T-helper 22 cell (primary cell): Measurements from ENCODE around the gene DNAAF9.
A peak's percentile ranks its signal among the peaks of the same experiment; 100 is the strongest.

Experiments
- DNase-seq: peaks from one replicate; pipeline ENCODE4 v3.0.0-alpha.2; 2020; ENCODE audit warnings: low read depth

DNAAF9 gene

GRCh38 chr20:3410464-3410863 lies 3.0 kb upstream of the DNAAF9 start:
- no peak for DNase-seq

- no peak for DNase-seq
Measured at GRCh38 chr20:3409417-3409816, 1.9 kb upstream of the DNAAF9 start.

- peak; percentile 65 for DNase-seq
Measured at GRCh38 chr20:3407771-3408637, 535 bp upstream of the DNAAF9 start.

GRCh38 chr20:3406481-3407039 lies 909 bp downstream of the DNAAF9 start:
- DNase-seq = no peak

- DNase-seq = no peak
Measured at GRCh38 chr20:3405696-3406358, 1.6 kb downstream of the DNAAF9 start.

- DNase-seq = no peak
Measured at GRCh38 chr20:3405139-3405538, 2.3 kb downstream of the DNAAF9 start.

- no peak for DNase-seq
Measured at GRCh38 chr20:3404402-3404801, 3.1 kb downstream of the DNAAF9 start.

GRCh38 chr20:3403741-3404140 lies 3.7 kb downstream of the DNAAF9 start:
- no peak for DNase-seq

GRCh38 chr20:3402453-3402852 lies 5.0 kb downstream of the DNAAF9 start:
- DNase-seq = no peak

GRCh38 chr20:3400260-3401155 lies 7.0 kb downstream of the DNAAF9 start:
- DNase-seq = no peak

- no peak for DNase-seq
Measured at GRCh38 chr20:3398681-3399252, 8.7 kb downstream of the DNAAF9 start.

- DNase-seq = no peak
Measured at GRCh38 chr20:3396492-3396891, 11.0 kb downstream of the DNAAF9 start.

GRCh38 chr20:3392756-3393155 lies 14.7 kb downstream of the DNAAF9 start:
- no peak for DNase-seq

- DNase-seq = no peak
Measured at GRCh38 chr20:3390759-3391425, 16.6 kb downstream of the DNAAF9 start.

GRCh38 chr20:3383878-3384495 lies 23.5 kb downstream of the DNAAF9 start:
- no peak for DNase-seq

- DNase-seq = no peak
Measured at GRCh38 chr20:3382836-3383235, 24.6 kb downstream of the DNAAF9 start.

GRCh38 chr20:3380228-3381070 lies 27.0 kb downstream of the DNAAF9 start:
- no peak for DNase-seq

- DNase-seq = no peak
Measured at GRCh38 chr20:3378138-3378537, 29.3 kb downstream of the DNAAF9 start.

- no peak for DNase-seq
Measured at GRCh38 chr20:3377644-3378043, 29.8 kb downstream of the DNAAF9 start.

GRCh38 chr20:3374296-3374695 lies 33.2 kb downstream of the DNAAF9 start:
- DNase-seq = no peak
